K562 (cell line): Measurements from ENCODE around the gene TNF. TPM values are rescaled to one million over a fixed set of nuclear protein-coding genes. Genes with fewer than 3 reads are reported as not detected.

Experiments
- ARNT ChIP-seq, 2 experiments: fragments of 450-650 bp; IDR thresholded peaks; 2 replicates each; pipeline ENCODE4 v1.6.1; 2016; ENCODE audit warnings: mild to moderate bottlenecking in 1 of 2
- CC2D1A ChIP-seq: fragments of 450-650 bp; IDR thresholded peaks from 2 replicates; pipeline ENCODE4 v1.6.1; 2017; ENCODE audit warnings: mild to moderate bottlenecking
- CHD2 ChIP-seq: IDR thresholded peaks from 2 replicates; pipeline ENCODE4 v1.6.1; 2011; ENCODE audit warnings: low read depth, low read length
- CREB1 ChIP-seq, 2 experiments: sonication (generic) in 1 of 2; formaldehyde crosslinking in 1 of 2; IDR thresholded peaks; 2 replicates each; pipeline versions ENCODE4 v1.6.1 to v1.8.0; 2012 to 2022; ENCODE audit warnings: inconsistent platforms in 1 of 2, mild to moderate bottlenecking in 1 of 2, missing genetic modification reagents in 1 of 2, moderate library complexity in 1 of 2
- DMBX1 ChIP-seq: fragments of 250-450 bp; sonication (Bioruptor Pico); IDR thresholded peaks from 2 replicates; pipeline ENCODE4 v1.8.0; 2022; ENCODE audit warnings: inconsistent platforms, mild to moderate bottlenecking, moderate library complexity, borderline replicate concordance
- ETV1 ChIP-seq: fragments of 450-650 bp; conservative IDR thresholded peaks from 2 replicates; pipeline ENCODE4 v1.6.1; 2016; ENCODE audit warnings: missing genetic modification characterization, control low read depth, low read depth, missing compliant biosample characterization
- HIVEP1 ChIP-seq: fragments of 250-450 bp; sonication (Bioruptor Pico); IDR thresholded peaks from 2 replicates; pipeline ENCODE4 v1.4.0; 2020; ENCODE audit warnings: mild to moderate bottlenecking
- HMG20A ChIP-seq: fragments of 450-650 bp; formaldehyde crosslinking; conservative IDR thresholded peaks from 2 replicates; pipeline ENCODE4 v1.4.0; 2020; ENCODE audit warnings: mild to moderate bottlenecking, mixed read lengths
- HNRNPLL ChIP-seq: fragments of 200-400 bp; formaldehyde crosslinking; IDR thresholded peaks from 2 replicates; pipeline ENCODE4 v1.6.1; 2017; ENCODE audit warnings: low read length, low read depth, mild to moderate bottlenecking; ENCODE audit not compliant: poor library complexity, severe bottlenecking
- KDM1A ChIP-seq, 2 experiments: fragments of 450-650 bp; IDR thresholded peaks; 2 replicates each; pipeline ENCODE4 v1.6.1; 2016; ENCODE audit warnings: mild to moderate bottlenecking in 2 of 2
- MAFK ChIP-seq: IDR thresholded peaks from 2 replicates; pipeline ENCODE4 v1.6.1; 2011; ENCODE audit warnings: low read length, improper control_type of control experiment
- NFXL1 ChIP-seq: fragments of 450-650 bp; formaldehyde crosslinking; IDR thresholded peaks from 2 replicates; pipeline ENCODE4 v1.4.0; 2021; ENCODE audit warnings: mild to moderate bottlenecking
- NR2F6 ChIP-seq: fragments of 450-650 bp; formaldehyde crosslinking; IDR thresholded peaks from 2 replicates; pipeline ENCODE4 v1.4.0; 2020; ENCODE audit warnings: mild to moderate bottlenecking
- RAD21 ChIP-seq, 2 experiments: fragments of 250-450 bp in 1 of 2; fragments of 450-650 bp in 1 of 2; sonication (Bioruptor Pico) in 1 of 2; formaldehyde crosslinking in 1 of 2; IDR thresholded peaks in 1 of 2; conservative IDR thresholded peaks in 1 of 2; 2 replicates each; pipeline versions ENCODE4 v1.4.0 to v1.8.0; 2020 to 2022; ENCODE audit warnings: mild to moderate bottlenecking in 2 of 2, moderate library complexity in 1 of 2
- RCOR1 ChIP-seq, 2 experiments: IDR thresholded peaks; 2 replicates each; pipeline ENCODE4 v1.6.1; 2012; ENCODE audit warnings: low read depth in 2 of 2, low read length in 2 of 2, borderline replicate concordance in 1 of 2, improper control_type of control experiment in 1 of 2
- SIN3A ChIP-seq, 2 experiments: fragments of 150-350 bp in 1 of 2; IDR thresholded peaks; 2 replicates each; pipeline ENCODE4 v1.6.1; 2011 to 2016; ENCODE audit warnings: borderline replicate concordance in 2 of 2, low read depth in 2 of 2, low read length in 2 of 2, mild to moderate bottlenecking in 2 of 2, moderate library complexity in 2 of 2; ENCODE audit not compliant: control insufficient read depth in 1 of 2
- SMC3 ChIP-seq: conservative IDR thresholded peaks from 2 replicates; pipeline ENCODE4 v1.6.1; 2011; ENCODE audit warnings: low read depth, low read length, improper control_type of control experiment; ENCODE audit not compliant: insufficient read depth
- SPI1 ChIP-seq: IDR thresholded peaks from 2 replicates; pipeline ENCODE4 v1.6.1; 2011; ENCODE audit warnings: low read depth, low read length, control low read depth, borderline replicate concordance
- SREBF1 ChIP-seq: fragments of 150-350 bp; IDR thresholded peaks from 2 replicates; pipeline ENCODE4 v1.6.1; 2014; ENCODE audit warnings: antibody characterized with exemption, low read depth, low read length, borderline replicate concordance
- TAF1 ChIP-seq: IDR thresholded peaks from 2 replicates; pipeline ENCODE4 v1.6.1; 2011; ENCODE audit warnings: mild to moderate bottlenecking, low read length, moderate library complexity; ENCODE audit not compliant: insufficient read depth, control insufficient read depth, severe bottlenecking; ENCODE audit errors: extremely low read depth
- TCF7 ChIP-seq: sonication (generic); IDR thresholded peaks from 2 replicates; pipeline ENCODE4 v1.6.1; 2016; ENCODE audit warnings: antibody characterized with exemption, borderline replicate concordance
- ZNF699 ChIP-seq: fragments of 250-450 bp; sonication (Bioruptor Pico); IDR thresholded peaks from 2 replicates; pipeline ENCODE4 v1.8.0; 2021; ENCODE audit warnings: mild to moderate bottlenecking, moderate library complexity; ENCODE audit not compliant: insufficient replicate concordance
- ZNF778 ChIP-seq: fragments of 450-650 bp; formaldehyde crosslinking; IDR thresholded peaks from 2 replicates; pipeline ENCODE4 v1.4.0; 2020; ENCODE audit warnings: mild to moderate bottlenecking, moderate library complexity
- ZNF79 ChIP-seq: fragments of 250-450 bp; sonication (Bioruptor Pico); IDR thresholded peaks from 2 replicates; pipeline ENCODE4 v1.4.0; 2020; ENCODE audit warnings: low read depth, mild to moderate bottlenecking, moderate library complexity
- polyA plus RNA-seq, 8 experiments: library from polyadenylated mRNA; depleted of rRNA in 4 of 8; stranded (reverse) in 5 of 8; unstranded in 3 of 8; fragments of >200 nt; fragmentation: Nextera tagmentation in 2 of 8; fragmentation: Illumina TruSeq in 1 of 8; extraction: Ambion mirVana in 2 of 8; extraction: Trizol in 1 of 8; gene quantifications; 2 replicates each; pipeline versions ENCODE4 v1.2.1 to v1.2.3, GENCODE V29; 2011 to 2014; ENCODE audit warnings: inconsistent platforms in 1 of 8, missing spikeins in 1 of 8
- total RNA-seq, 7 experiments: library from RNA; depleted of rRNA in 6 of 7; stranded (reverse); fragments of >200 nt in 6 of 7; fragmentation: Illumina TruSeq in 2 of 7; extraction: Trizol in 2 of 7; gene quantifications; 2 replicates each; pipeline versions ENCODE4 v1.2.1 to v1.2.3, GENCODE V29; 2011 to 2021; ENCODE audit warnings: low replicate concordance in 1 of 7
- TF ChIP-seq, protein P1 (sequence below): sonication (generic); formaldehyde crosslinking; IDR thresholded peaks from 2 replicates; pipeline ENCODE4 v1.9.0; 2022; ENCODE audit warnings: mild to moderate bottlenecking, missing genetic modification reagents

Gene TNF
- total and polyA plus RNA-seq, 9 of the 15 experiments (the other 6 are each of a cell fraction or from before 2014, with no cell fraction given), result 0.08 to 0.40 TPM; not detected in 7

DNA sequence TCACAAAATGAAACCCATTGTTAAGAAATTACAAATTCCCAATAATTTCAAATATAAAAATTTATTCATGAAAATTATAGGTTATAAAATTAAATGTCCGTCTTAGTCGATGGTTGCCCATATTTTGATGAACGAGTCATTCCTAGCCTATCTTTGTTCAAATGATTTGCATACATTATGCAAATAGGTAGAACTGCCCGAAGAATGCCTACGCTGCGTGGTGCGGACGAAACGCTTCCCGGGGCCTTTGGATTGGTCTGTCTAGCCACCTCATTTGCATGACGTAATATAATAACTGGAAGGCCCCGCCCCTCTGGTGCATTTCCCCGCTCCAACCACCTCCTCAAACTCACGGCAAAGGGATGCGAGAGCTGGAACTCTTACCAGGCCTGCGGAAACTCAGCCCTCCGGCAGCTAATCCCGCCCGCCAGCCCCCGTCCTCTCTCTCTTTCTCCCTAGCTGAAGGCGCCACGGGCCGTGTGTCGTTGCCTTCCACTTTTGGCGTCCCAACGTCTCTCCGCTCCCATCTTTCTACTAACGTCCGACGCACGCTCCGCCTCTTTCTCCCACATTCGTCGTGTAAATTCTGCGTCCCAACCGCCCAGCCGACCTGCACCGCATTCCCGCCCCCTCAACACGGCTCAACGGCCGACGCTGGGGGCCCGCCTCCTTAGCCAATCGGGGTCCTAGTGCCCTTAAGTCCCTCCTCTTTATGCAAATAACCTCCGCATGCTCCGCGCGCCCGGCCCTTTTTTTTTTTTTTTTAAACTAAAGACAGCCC, 44.6 kb downstream of the TNF start (continued):
- TF ChIP-seq RAD21 (CRISPR knock-in tag; conservative IDR thresholded peaks at IDR 0.05 in 1 of 2, IDR thresholded peaks at IDR 0.05 in 1 of 2) (peak in 1 of 2 experiments; percentile 18; a peak in 1 of 4 replicates), ETV1 (tag) (no peak; the same call in 1 of the 2 replicates), SPI1 (no peak), DMBX1 (CRISPR knock-in tag) (0 out of 2 replicates have a peak, but pooled peaks have one; percentile 29), SIN3A (IDR thresholded peaks at IDR 0.05; ENCODE audit: borderline replicate concordance in 2 of 2, control insufficient read depth in 1 of 2, low read depth in 2 of 2, low read length in 2 of 2) (0 out of 4 replicates have a peak, but pooled peaks of 1 of the 2 experiments have one; percentile 77), SMC3 (no peak), SREBF1 (peak; percentile 25; the same call in 1 of the 2 replicates), ARNT (IDR thresholded peaks at IDR 0.05) (peak in 1 of 2 experiments; percentile 58; a peak in 1 of 4 replicates), NR2F6 (CRISPR knock-in tag) (peak; percentile 91), ZNF699 (CRISPR knock-in tag) (no peak), TCF7 (no peak; the same call in 1 of the 2 replicates), HIVEP1 (CRISPR knock-in tag) (peak; percentile 76; the same call in 1 of the 2 replicates), KDM1A (IDR thresholded peaks at IDR 0.05) (no peak), TAF1 (peak; percentile 72), CHD2 (peak; percentile 61), MAFK (peak; percentile 27), CREB1 (IDR thresholded peaks at IDR 0.05) (peak; percentile 96), CREB1 (CRISPR knock-in tag; IDR thresholded peaks at IDR 0.05) (peak; percentile 96), CC2D1A (peak; percentile 91), ZNF79 (CRISPR knock-in tag) (peak; percentile 73), NFXL1 (CRISPR knock-in tag) (no peak), HMG20A (CRISPR knock-in tag) (0 out of 2 replicates have a peak, but pooled peaks have one; percentile 8), RCOR1 (IDR thresholded peaks at IDR 0.05; ENCODE audit: borderline replicate concordance in 1 of 2, low read depth in 2 of 2, low read length in 2 of 2) (peak; percentile 9 to 43; a peak in 1 of 4 replicates), ZNF778 (no peak), HNRNPLL (peak; percentile 98)
- TF ChIP-seq, protein P1, sequence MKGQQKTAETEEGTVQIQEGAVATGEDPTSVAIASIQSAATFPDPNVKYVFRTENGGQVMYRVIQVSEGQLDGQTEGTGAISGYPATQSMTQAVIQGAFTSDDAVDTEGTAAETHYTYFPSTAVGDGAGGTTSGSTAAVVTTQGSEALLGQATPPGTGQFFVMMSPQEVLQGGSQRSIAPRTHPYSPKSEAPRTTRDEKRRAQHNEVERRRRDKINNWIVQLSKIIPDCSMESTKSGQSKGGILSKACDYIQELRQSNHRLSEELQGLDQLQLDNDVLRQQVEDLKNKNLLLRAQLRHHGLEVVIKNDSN, result peak; percentile 47; the same call in 1 of the 2 replicates
